Lower leg skin (tissue), 3 donors: ENCODE results near the gene MMP2.

ENCODE experiments used
- POLR2A ChIP-seq, 2 donors: fragments of 450-650 bp; IDR thresholded peaks; one replicate each; pipeline ENCODE4 v1.6.1; 2016 to 2017; ENCODE audit warnings: antibody characterized with exemption in 2 of 2, mild to moderate bottlenecking in 1 of 2, moderate library complexity in 1 of 2
- TF ChIP-seq, protein P1 (sequence below), 3 donors: fragments of 450-650 bp; IDR thresholded peaks; one replicate each; pipeline ENCODE4 v1.5.1; 2016; ENCODE audit warnings: antibody characterized with exemption in 3 of 3, mild to moderate bottlenecking in 3 of 3, moderate library complexity in 2 of 3

- TF ChIP-seq, protein P1, sequence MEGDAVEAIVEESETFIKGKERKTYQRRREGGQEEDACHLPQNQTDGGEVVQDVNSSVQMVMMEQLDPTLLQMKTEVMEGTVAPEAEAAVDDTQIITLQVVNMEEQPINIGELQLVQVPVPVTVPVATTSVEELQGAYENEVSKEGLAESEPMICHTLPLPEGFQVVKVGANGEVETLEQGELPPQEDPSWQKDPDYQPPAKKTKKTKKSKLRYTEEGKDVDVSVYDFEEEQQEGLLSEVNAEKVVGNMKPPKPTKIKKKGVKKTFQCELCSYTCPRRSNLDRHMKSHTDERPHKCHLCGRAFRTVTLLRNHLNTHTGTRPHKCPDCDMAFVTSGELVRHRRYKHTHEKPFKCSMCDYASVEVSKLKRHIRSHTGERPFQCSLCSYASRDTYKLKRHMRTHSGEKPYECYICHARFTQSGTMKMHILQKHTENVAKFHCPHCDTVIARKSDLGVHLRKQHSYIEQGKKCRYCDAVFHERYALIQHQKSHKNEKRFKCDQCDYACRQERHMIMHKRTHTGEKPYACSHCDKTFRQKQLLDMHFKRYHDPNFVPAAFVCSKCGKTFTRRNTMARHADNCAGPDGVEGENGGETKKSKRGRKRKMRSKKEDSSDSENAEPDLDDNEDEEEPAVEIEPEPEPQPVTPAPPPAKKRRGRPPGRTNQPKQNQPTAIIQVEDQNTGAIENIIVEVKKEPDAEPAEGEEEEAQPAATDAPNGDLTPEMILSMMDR (IDR thresholded peaks at IDR 0.05), result no peak
- TF ChIP-seq POLR2A (IDR thresholded peaks at IDR 0.05), result no peak
Measured at GRCh38 chr16:55500530-55501011, 21.6 kb downstream of the MMP2 start.
